Measurements from ENCODE around the gene INSIG1. TPM values are rescaled to one million over a fixed set of nuclear protein-coding genes. Genes with fewer than 3 reads are reported as not detected.

The INSIG1 gene
- total RNA-seq, 1 experiment from 2014 or later: 105 TPM

- no peak for DNase-seq (ENCODE audit: low read depth, low spot score)
- in situ Hi-C loops (cut with HindIII; ENCODE audit: low pct_unique_long_range_greater_than_20kb, low sequenced_read_pairs): no loop called here
These were observed 17.8 kb upstream of the INSIG1 start for GRCh38 chr7:155279787-155280445.

- no peak for DNase-seq (ENCODE audit: low read depth, low spot score)
- in situ Hi-C loops (cut with HindIII; ENCODE audit: low pct_unique_long_range_greater_than_20kb, low sequenced_read_pairs): no loop called here
These were observed 17.0 kb upstream of the INSIG1 start for GRCh38 chr7:155280446-155281397.

- in situ Hi-C loops (cut with HindIII; ENCODE audit: low pct_unique_long_range_greater_than_20kb, low sequenced_read_pairs): no loop called here
- DNase-seq (ENCODE audit: low read depth, low spot score): no peak
These were observed 16.2 kb upstream of the INSIG1 start for GRCh38 chr7:155281398-155281969.

GRCh38 chr7:155282671-155283070 is 15.0 kb upstream of the INSIG1 start:
- in situ Hi-C loops (cut with HindIII; ENCODE audit: low pct_unique_long_range_greater_than_20kb, low sequenced_read_pairs): no loop called here
- DNase-seq (ENCODE audit: low read depth, low spot score): peak; percentile 80

- in situ Hi-C loops (cut with HindIII; ENCODE audit: low pct_unique_long_range_greater_than_20kb, low sequenced_read_pairs): no loop called here
- DNase-seq (ENCODE audit: low read depth, low spot score): no peak
These were observed 14.0 kb upstream of the INSIG1 start for GRCh38 chr7:155283565-155284194.

- in situ Hi-C loops (cut with HindIII; ENCODE audit: low pct_unique_long_range_greater_than_20kb, low sequenced_read_pairs): no loop called here
- DNase-seq (ENCODE audit: low read depth, low spot score): no peak
These were observed 13.0 kb upstream of the INSIG1 start for GRCh38 chr7:155284496-155285274.

GRCh38 chr7:155285423-155285822 is 12.3 kb upstream of the INSIG1 start:
- no peak for DNase-seq (ENCODE audit: low read depth, low spot score)
- in situ Hi-C loops (cut with HindIII; ENCODE audit: low pct_unique_long_range_greater_than_20kb, low sequenced_read_pairs): no loop called here

- no peak for DNase-seq (ENCODE audit: low read depth, low spot score)
- in situ Hi-C loops (cut with HindIII; ENCODE audit: low pct_unique_long_range_greater_than_20kb, low sequenced_read_pairs): no loop called here
These were observed 11.8 kb upstream of the INSIG1 start for GRCh38 chr7:155285833-155286232.

- DNase-seq (ENCODE audit: low read depth, low spot score): no peak
- in situ Hi-C loops (cut with HindIII; ENCODE audit: low pct_unique_long_range_greater_than_20kb, low sequenced_read_pairs): no loop called here
These were observed 11.0 kb upstream of the INSIG1 start for GRCh38 chr7:155286686-155287085.

GRCh38 chr7:155287284-155287935 is 10.3 kb upstream of the INSIG1 start:
- in situ Hi-C loops (cut with HindIII; ENCODE audit: low pct_unique_long_range_greater_than_20kb, low sequenced_read_pairs): no loop called here

GRCh38 chr7:155288055-155288454 is 9.6 kb upstream of the INSIG1 start:
- no peak for DNase-seq (ENCODE audit: low read depth, low spot score)
- in situ Hi-C loops (cut with HindIII; ENCODE audit: low pct_unique_long_range_greater_than_20kb, low sequenced_read_pairs): no loop called here

More at GRCh38 chr7:155287284-155287935, 10.3 kb upstream of the INSIG1 start:
- DNase-seq (ENCODE audit: low read depth, low spot score): no peak

GRCh38 chr7:155289107-155289506 is 8.6 kb upstream of the INSIG1 start:
- in situ Hi-C loops (cut with HindIII; ENCODE audit: low pct_unique_long_range_greater_than_20kb, low sequenced_read_pairs): no loop called here
- no peak for DNase-seq (ENCODE audit: low read depth, low spot score)

- in situ Hi-C loops (cut with HindIII; ENCODE audit: low pct_unique_long_range_greater_than_20kb, low sequenced_read_pairs): no loop called here
- no peak for DNase-seq (ENCODE audit: low read depth, low spot score)
These were observed 7.7 kb upstream of the INSIG1 start for GRCh38 chr7:155289949-155290501.

- in situ Hi-C loops (cut with HindIII; ENCODE audit: low pct_unique_long_range_greater_than_20kb, low sequenced_read_pairs): no loop called here
These were observed 6.6 kb upstream of the INSIG1 start for GRCh38 chr7:155291045-155291530.

GRCh38 chr7:155291729-155292128 is 5.9 kb upstream of the INSIG1 start:
- DNase-seq (ENCODE audit: low read depth, low spot score): no peak
- in situ Hi-C loops (cut with HindIII; ENCODE audit: low pct_unique_long_range_greater_than_20kb, low sequenced_read_pairs): no loop called here

More at GRCh38 chr7:155291045-155291530, 6.6 kb upstream of the INSIG1 start:
- no peak for DNase-seq (ENCODE audit: low read depth, low spot score)

GRCh38 chr7:155292680-155293226 is 4.9 kb upstream of the INSIG1 start:
- no peak for DNase-seq (ENCODE audit: low read depth, low spot score)
- in situ Hi-C loops (cut with HindIII; ENCODE audit: low pct_unique_long_range_greater_than_20kb, low sequenced_read_pairs): no loop called here
